ENCODE measurements around the gene IL10RB.
"Not testable (repeated sequence)": the region's sequence is repeated elsewhere in the genome, so short reads cannot be mapped to it uniquely, and the experiment has no call there.

The IL10RB gene

GRCh38 chr21:33241846-33242245 lies 24.3 kb upstream of the IL10RB start:
- DNase-seq (ENCODE audit: low spot score), result no peak

GRCh38 chr21:33242846-33243245 lies 23.3 kb upstream of the IL10RB start:
- not testable (repeated sequence) for DNase-seq (ENCODE audit: low spot score)

- no peak for DNase-seq (ENCODE audit: low spot score)
Measured at GRCh38 chr21:33244082-33244778, 21.9 kb upstream of the IL10RB start.

- DNase-seq (ENCODE audit: low spot score), result no peak
Measured at GRCh38 chr21:33244779-33245105, 21.4 kb upstream of the IL10RB start.

- DNase-seq (ENCODE audit: low spot score), result no peak
Measured at GRCh38 chr21:33245289-33245918, 20.8 kb upstream of the IL10RB start.

GRCh38 chr21:33246506-33246905 lies 19.7 kb upstream of the IL10RB start:
- no peak for DNase-seq (ENCODE audit: low spot score)

GRCh38 chr21:33246963-33247362 lies 19.2 kb upstream of the IL10RB start:
- no peak for DNase-seq (ENCODE audit: low spot score)

- no peak for DNase-seq (ENCODE audit: low spot score)
Measured at GRCh38 chr21:33247599-33247998, 18.6 kb upstream of the IL10RB start.

GRCh38 chr21:33249331-33250002 lies 16.7 kb upstream of the IL10RB start:
- no peak for DNase-seq (ENCODE audit: low spot score)

- DNase-seq (ENCODE audit: low spot score), result no peak
Measured at GRCh38 chr21:33251119-33251518, 15.0 kb upstream of the IL10RB start.

GRCh38 chr21:33253382-33253781 lies 12.8 kb upstream of the IL10RB start:
- DNase-seq (ENCODE audit: low spot score), result not testable (repeated sequence)

- no peak for DNase-seq (ENCODE audit: low spot score)
Measured at GRCh38 chr21:33254766-33255165, 11.4 kb upstream of the IL10RB start.

GRCh38 chr21:33255404-33255803 lies 10.8 kb upstream of the IL10RB start:
- DNase-seq (ENCODE audit: low spot score), result no peak

- no peak for DNase-seq (ENCODE audit: low spot score)
Measured at GRCh38 chr21:33256019-33256418, 10.1 kb upstream of the IL10RB start.

- DNase-seq (ENCODE audit: low spot score), result no peak
Measured at GRCh38 chr21:33257094-33257803, 8.9 kb upstream of the IL10RB start.

GRCh38 chr21:33258475-33258874 lies 7.7 kb upstream of the IL10RB start:
- no peak for DNase-seq (ENCODE audit: low spot score)

- DNase-seq (ENCODE audit: low spot score), result no peak
Measured at GRCh38 chr21:33259428-33259827, 6.7 kb upstream of the IL10RB start.

GRCh38 chr21:33259995-33260394 lies 6.2 kb upstream of the IL10RB start:
- no peak for DNase-seq (ENCODE audit: low spot score)

- DNase-seq (ENCODE audit: low spot score), result no peak
Measured at GRCh38 chr21:33261635-33262034, 4.5 kb upstream of the IL10RB start.

- no peak for DNase-seq (ENCODE audit: low spot score)
Measured at GRCh38 chr21:33262921-33263320, 3.2 kb upstream of the IL10RB start.

- no peak for DNase-seq (ENCODE audit: low spot score)
Measured at GRCh38 chr21:33264561-33264960, 1.6 kb upstream of the IL10RB start.

GRCh38 chr21:33265664-33266049 lies 510 bp upstream of the IL10RB start:
- no peak for DNase-seq (ENCODE audit: low spot score)

- no peak for DNase-seq (ENCODE audit: low spot score)
Measured at GRCh38 chr21:33266789-33267135, 595 bp downstream of the IL10RB start.

Measured in AG20443 (cell line).